ENCODE results near the gene GOLGA7B.

GOLGA7B gene

DNA sequence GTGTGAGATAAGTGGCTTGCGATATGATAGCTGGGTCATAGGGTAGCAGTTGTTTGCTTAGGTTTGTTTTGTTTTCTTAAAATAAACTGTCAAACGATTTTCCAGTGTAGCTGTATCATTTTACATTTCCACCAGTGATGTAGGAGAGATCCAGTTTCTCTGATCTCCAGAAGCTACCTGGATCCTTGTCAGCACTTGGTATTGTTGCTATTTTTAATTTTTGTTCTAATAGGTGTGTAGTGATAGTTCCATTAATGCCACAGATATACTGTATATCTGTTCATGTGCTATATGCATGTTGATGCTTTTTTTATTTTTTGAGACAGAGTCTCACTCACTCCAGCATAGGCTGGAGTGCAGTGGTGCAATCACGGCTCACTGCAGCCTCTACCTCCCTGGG is 44.4 kb downstream of the GOLGA7B start:
- Mint-ChIP-seq H3K27ac (ENCODE audit: low read depth) (no peak overlapping the region), H3K4me1 (no peaks in the 10 kb centered on the region), H3K9me3 (no peaks in the 10 kb centered on the region), H3K4me3 (no peak overlapping the region), H3K36me3 (ENCODE audit: insufficient read depth) (no peaks in the 10 kb centered on the region), H3K27me3 (peaks cover 39% of the 10 kb centered on the region)
- ATAC-seq (replicated peaks; ENCODE audit: extremely low read depth, poor library complexity, severe bottlenecking) (no peak), DNase-seq (ENCODE audit: low spot score in 2 of 2) (no peak)

- Mint-ChIP-seq H3K9me3 (no peaks in the 10 kb centered on the region), H3K4me3 (no peak overlapping the region), H3K27me3 (peaks cover 39% of the 10 kb centered on the region), H3K36me3 (ENCODE audit: insufficient read depth) (no peaks in the 10 kb centered on the region), H3K27ac (ENCODE audit: low read depth) (no peak overlapping the region), H3K4me1 (no peaks in the 10 kb centered on the region)
- DNase-seq (ENCODE audit: low spot score in 2 of 2): no peak
- ATAC-seq (replicated peaks; ENCODE audit: extremely low read depth, poor library complexity, severe bottlenecking): no peak
These were observed 45.4 kb downstream of the GOLGA7B start for GRCh38 chr10:97895084-97895483.

GRCh38 chr10:97895915-97896314 is 46.3 kb downstream of the GOLGA7B start:
- no peak for ATAC-seq (replicated peaks; ENCODE audit: extremely low read depth, poor library complexity, severe bottlenecking)
- Mint-ChIP-seq H3K4me3 (no peak overlapping the region), H3K27me3 (peaks cover 41% of the 10 kb centered on the region), H3K9me3 (no peaks in the 10 kb centered on the region), H3K4me1 (no peaks in the 10 kb centered on the region), H3K36me3 (ENCODE audit: insufficient read depth) (no peaks in the 10 kb centered on the region), H3K27ac (ENCODE audit: low read depth) (no peak overlapping the region)
- no peak for DNase-seq (ENCODE audit: low spot score in 2 of 2)

DNA sequence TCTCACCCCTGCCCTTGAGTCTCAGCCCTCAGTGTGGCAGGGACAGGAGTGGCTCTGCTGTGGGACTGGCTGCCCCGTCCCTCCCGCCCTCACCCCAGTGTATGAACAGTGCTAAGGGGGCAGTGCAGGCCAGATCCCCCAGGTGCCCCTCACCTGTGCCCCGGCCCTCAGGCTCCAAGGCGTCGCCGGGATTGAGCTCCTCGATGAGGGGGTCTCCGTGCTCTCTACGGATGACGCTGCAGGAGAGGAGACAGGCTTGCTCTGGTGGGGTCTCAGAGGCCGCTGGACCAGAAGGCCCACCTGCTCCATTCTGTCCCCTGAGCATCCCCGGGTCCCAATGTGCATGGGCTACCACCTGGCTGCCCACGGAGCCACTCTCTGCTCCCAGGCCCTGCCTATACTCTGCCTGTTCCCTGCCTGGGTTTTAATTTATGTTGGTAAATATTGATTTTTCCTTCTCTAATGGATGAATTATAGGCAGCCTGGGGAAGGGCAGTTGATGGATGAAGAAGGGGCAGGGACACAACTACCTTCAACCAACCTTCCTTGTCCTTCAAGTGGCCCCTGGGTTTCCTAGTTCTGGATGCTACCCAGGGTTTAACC is 47.2 kb downstream of the GOLGA7B start:
- Mint-ChIP-seq H3K27ac (ENCODE audit: low read depth) (no peak overlapping the region), H3K36me3 (ENCODE audit: insufficient read depth) (no peaks in the 10 kb centered on the region), H3K27me3 (peaks cover 42% of the 10 kb centered on the region), H3K4me3 (no peak overlapping the region), H3K9me3 (no peaks in the 10 kb centered on the region), H3K4me1 (no peaks in the 10 kb centered on the region)
- DNase-seq (ENCODE audit: low spot score in 2 of 2) (no peak), ATAC-seq (replicated peaks; ENCODE audit: extremely low read depth, poor library complexity, severe bottlenecking) (no peak)

- ATAC-seq (replicated peaks; ENCODE audit: extremely low read depth, poor library complexity, severe bottlenecking): no peak
- Mint-ChIP-seq H3K9me3 (no peaks in the 10 kb centered on the region), H3K27me3 (peaks cover 48% of the 10 kb centered on the region), H3K27ac (ENCODE audit: low read depth) (no peak overlapping the region), H3K4me1 (no peaks in the 10 kb centered on the region), H3K36me3 (ENCODE audit: insufficient read depth) (no peaks in the 10 kb centered on the region), H3K4me3 (no peak overlapping the region)
- DNase-seq (ENCODE audit: low spot score in 2 of 2): no peak
These were observed 48.8 kb downstream of the GOLGA7B start for GRCh38 chr10:97898429-97898828.

GRCh38 chr10:97901381-97901780 is 51.7 kb downstream of the GOLGA7B start:
- no peaks in the 10 kb centered on the region for H3K4me1 Mint-ChIP-seq
- no peaks in the 10 kb centered on the region for H3K36me3 Mint-ChIP-seq (ENCODE audit: insufficient read depth)
- no peak overlapping the region for H3K27ac Mint-ChIP-seq (ENCODE audit: low read depth)
- no peak overlapping the region for H3K4me3 Mint-ChIP-seq
- peaks cover 45% of the 10 kb centered on the region for H3K27me3 Mint-ChIP-seq
- no peaks in the 10 kb centered on the region for H3K9me3 Mint-ChIP-seq
- no peak for DNase-seq (ENCODE audit: low spot score in 2 of 2)
- ATAC-seq (replicated peaks; ENCODE audit: extremely low read depth, poor library complexity, severe bottlenecking): no peak

DNA sequence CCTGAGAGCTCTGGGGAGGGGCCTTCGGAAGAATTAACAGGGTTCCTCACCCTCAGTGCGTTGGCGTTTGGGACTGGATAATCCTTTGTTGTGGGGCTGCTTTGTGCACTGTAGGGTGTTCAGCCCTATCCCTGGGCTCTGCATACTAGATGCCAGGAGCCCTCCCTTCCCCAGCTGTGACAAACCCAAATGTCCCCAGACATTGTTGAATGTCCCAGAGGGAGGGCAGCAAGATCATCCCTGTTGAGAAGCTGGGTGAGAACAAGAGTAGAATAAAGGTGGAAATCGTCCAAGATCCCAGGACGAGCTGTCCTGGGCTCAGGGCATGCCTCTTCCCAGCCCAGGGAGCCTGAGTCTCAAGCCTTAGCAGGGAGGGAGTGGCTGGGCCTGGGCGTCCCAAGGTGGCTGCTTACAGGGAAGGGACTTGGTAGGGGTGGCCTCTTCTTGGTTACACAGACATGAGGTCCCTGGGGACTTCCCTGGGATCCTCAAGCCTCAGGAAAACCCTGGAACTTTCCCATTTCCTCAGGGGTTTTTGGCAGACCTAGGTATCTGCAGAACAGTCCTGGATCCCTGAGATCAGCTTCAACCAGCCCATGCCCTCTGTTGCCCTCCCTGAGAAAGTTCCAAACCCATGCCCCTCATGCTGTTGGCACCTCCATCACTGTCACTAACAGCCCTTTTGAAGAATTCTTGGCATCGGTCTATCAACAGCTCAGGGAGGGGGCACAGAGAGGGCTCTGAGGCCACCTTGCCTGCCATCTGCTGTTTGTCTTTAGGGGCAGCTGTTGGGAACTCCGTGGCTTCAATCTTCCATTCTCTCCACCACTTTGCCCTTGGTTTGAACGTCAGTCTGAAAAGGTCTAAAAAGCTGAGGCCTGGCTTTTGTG is 53.7 kb downstream of the GOLGA7B start:
- Mint-ChIP-seq H3K4me1 (no peaks in the 10 kb centered on the region), H3K9me3 (no peaks in the 10 kb centered on the region), H3K36me3 (ENCODE audit: insufficient read depth) (peaks cover 1% of the 10 kb centered on the region), H3K27ac (ENCODE audit: low read depth) (no peak overlapping the region), H3K4me3 (no peak overlapping the region), H3K27me3 (peaks cover 58% of the 10 kb centered on the region)
- DNase-seq (ENCODE audit: low spot score in 2 of 2) (no peak), ATAC-seq (replicated peaks; ENCODE audit: extremely low read depth, poor library complexity, severe bottlenecking) (no peak)

DNA sequence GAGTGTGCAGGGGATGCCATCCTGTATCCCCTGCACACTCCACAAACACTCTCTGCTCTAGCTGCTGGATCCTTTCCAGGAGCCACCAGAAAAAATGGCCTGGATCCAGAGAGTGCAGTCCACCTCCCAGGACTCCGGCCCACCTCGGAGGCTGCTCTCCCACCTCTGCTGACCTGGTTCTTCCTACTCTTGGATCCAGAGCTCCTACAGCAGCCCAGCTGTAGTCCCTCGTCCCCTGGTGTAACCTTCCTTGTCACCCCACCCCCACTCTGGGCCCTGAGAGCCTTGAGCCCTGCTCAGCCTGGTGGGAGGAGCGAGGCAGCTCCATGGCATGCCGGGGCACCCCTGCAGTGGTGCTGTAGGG is 54.4 kb downstream of the GOLGA7B start:
- no peak for ATAC-seq (replicated peaks; ENCODE audit: extremely low read depth, poor library complexity, severe bottlenecking)
- Mint-ChIP-seq H3K4me3 (no peak overlapping the region), H3K9me3 (no peaks in the 10 kb centered on the region), H3K27me3 (peaks cover 58% of the 10 kb centered on the region), H3K36me3 (ENCODE audit: insufficient read depth) (peaks cover 1% of the 10 kb centered on the region), H3K4me1 (no peaks in the 10 kb centered on the region), H3K27ac (ENCODE audit: low read depth) (no peak overlapping the region)
- no peak for DNase-seq (ENCODE audit: low spot score in 2 of 2)

GRCh38 chr10:97904576-97904975 is 54.9 kb downstream of the GOLGA7B start:
- no peaks in the 10 kb centered on the region for H3K4me1 Mint-ChIP-seq
- peaks cover 58% of the 10 kb centered on the region for H3K27me3 Mint-ChIP-seq
- no peak overlapping the region for H3K4me3 Mint-ChIP-seq
- no peak for ATAC-seq (replicated peaks; ENCODE audit: extremely low read depth, poor library complexity, severe bottlenecking)
- no peaks in the 10 kb centered on the region for H3K9me3 Mint-ChIP-seq
- H3K27ac Mint-ChIP-seq (ENCODE audit: low read depth): no peak overlapping the region
- peaks cover 1% of the 10 kb centered on the region for H3K36me3 Mint-ChIP-seq (ENCODE audit: insufficient read depth)
- no peak for DNase-seq (ENCODE audit: low spot score in 2 of 2)

DNA sequence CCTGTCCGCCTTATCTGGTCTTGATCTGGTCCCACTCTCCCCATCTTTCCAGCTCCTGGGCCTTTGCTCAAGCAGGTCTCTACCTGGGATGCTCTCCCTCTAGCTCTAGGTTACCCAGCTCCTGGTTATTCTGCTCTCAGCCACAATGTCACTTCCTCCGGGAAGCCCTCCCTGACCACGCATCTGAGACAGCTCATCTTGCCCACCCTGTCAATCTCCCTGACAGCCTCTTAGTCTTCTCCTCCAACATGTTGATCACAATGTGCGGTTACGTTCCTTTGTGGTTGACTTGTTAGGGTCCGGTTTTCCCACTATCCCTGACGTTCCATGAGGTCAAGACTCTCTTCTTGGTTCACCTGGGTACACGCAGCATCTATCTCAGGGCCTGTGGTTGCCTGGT is 55.6 kb downstream of the GOLGA7B start:
- peaks cover 1% of the 10 kb centered on the region for H3K36me3 Mint-ChIP-seq (ENCODE audit: insufficient read depth)
- no peak overlapping the region for H3K4me3 Mint-ChIP-seq
- no peak for ATAC-seq (replicated peaks; ENCODE audit: extremely low read depth, poor library complexity, severe bottlenecking)
- H3K4me1 Mint-ChIP-seq: no peaks in the 10 kb centered on the region
- no peak for DNase-seq (ENCODE audit: low spot score in 2 of 2)
- H3K27me3 Mint-ChIP-seq: peaks cover 58% of the 10 kb centered on the region
- H3K9me3 Mint-ChIP-seq: no peaks in the 10 kb centered on the region
- no peak overlapping the region for H3K27ac Mint-ChIP-seq (ENCODE audit: low read depth)

DNA sequence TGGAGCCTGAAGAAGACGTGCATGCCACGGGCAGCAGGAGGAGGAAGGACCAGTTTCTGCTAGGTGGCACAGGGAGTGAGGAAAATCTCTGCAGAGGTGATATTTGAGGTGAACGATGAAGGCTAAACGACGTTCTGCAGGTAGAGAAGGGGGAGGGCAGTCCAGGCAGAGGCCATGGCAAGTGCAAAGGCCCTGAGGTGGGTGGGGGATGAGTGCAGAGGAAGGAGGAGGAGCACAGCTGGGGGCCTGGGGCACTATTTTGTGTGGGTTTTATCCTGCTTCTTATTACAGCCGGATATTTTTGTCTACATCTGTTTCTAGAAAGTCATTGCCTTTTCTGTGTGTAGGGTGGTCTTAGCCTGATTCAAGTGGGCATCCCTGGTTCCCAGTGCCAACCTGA is 57.6 kb downstream of the GOLGA7B start:
- DNase-seq (ENCODE audit: low spot score in 2 of 2): no peak
- Mint-ChIP-seq H3K27me3 (peaks cover 47% of the 10 kb centered on the region), H3K27ac (ENCODE audit: low read depth) (no peak overlapping the region)

DNA sequence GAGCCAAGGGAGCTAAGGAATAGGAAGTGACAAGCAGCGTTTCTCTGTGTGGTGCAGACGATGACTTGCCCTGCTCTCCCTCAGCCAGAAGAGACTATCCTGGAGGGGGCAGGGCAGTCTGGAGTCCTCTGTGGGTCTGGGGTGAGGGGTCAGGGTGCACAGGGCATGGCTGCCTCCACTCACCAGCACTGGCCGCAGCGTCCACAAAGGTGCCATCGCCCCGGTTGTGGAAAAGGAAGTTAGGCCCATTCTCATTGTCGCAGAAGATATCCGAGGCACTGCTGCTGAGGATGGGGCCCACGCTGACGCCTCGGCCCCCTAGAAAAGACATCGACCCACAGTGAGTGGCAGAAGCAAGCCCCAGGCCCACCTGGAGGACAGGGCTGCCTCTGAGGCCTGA is 58.2 kb downstream of the GOLGA7B start:
- Mint-ChIP-seq H3K27me3 (peaks cover 43% of the 10 kb centered on the region), H3K9me3 (no peaks in the 10 kb centered on the region), H3K27ac (ENCODE audit: low read depth) (no peak overlapping the region)

More for the DNA sequence above, 57.6 kb downstream of the GOLGA7B start:
- Mint-ChIP-seq H3K36me3 (ENCODE audit: insufficient read depth) (peaks cover 1% of the 10 kb centered on the region), H3K4me1 (no peaks in the 10 kb centered on the region), H3K4me3 (no peak overlapping the region), H3K9me3 (no peaks in the 10 kb centered on the region)
- ATAC-seq (replicated peaks; ENCODE audit: extremely low read depth, poor library complexity, severe bottlenecking): no peak

GRCh38 chr10:97910661-97911060 is 61.0 kb downstream of the GOLGA7B start:
- Mint-ChIP-seq H3K36me3 (ENCODE audit: insufficient read depth) (peaks cover 1% of the 10 kb centered on the region), H3K27me3 (peaks cover 21% of the 10 kb centered on the region), H3K4me3 (no peak overlapping the region), H3K9me3 (no peaks in the 10 kb centered on the region), H3K27ac (ENCODE audit: low read depth) (no peak overlapping the region), H3K4me1 (peaks cover 9% of the 10 kb centered on the region)
- ATAC-seq (replicated peaks; ENCODE audit: extremely low read depth, poor library complexity, severe bottlenecking) (no peak), DNase-seq (ENCODE audit: low spot score in 2 of 2) (no peak)

More for the DNA sequence above, 58.2 kb downstream of the GOLGA7B start:
- ATAC-seq (replicated peaks; ENCODE audit: extremely low read depth, poor library complexity, severe bottlenecking): no peak
- Mint-ChIP-seq H3K36me3 (ENCODE audit: insufficient read depth) (peaks cover 1% of the 10 kb centered on the region), H3K4me3 (no peak overlapping the region), H3K4me1 (no peaks in the 10 kb centered on the region)
- no peak for DNase-seq (ENCODE audit: low spot score in 2 of 2)
